Measurements from ENCODE around the gene ZNF207. TPM values are rescaled to one million over a fixed set of nuclear protein-coding genes. Genes with fewer than 3 reads are reported as not detected.

The ZNF207 gene
- total RNA-seq, 2 experiments from 2014 or later, result 252 to 262 TPM

- DNase-seq, result no peak
- H3K4me3 Mint-ChIP-seq, result no peak overlapping the region
- ChIA-PET POLR2A (no interaction called here), CTCF (no interaction called here)
- no peaks in the 10 kb centered on the region for H3K9me3 ChIP-seq (ENCODE audit: control insufficient read depth in 1 of 2, insufficient read depth in 1 of 2, low read length in 2 of 2)
- peaks cover 67% of the 10 kb centered on the region for H3K4me1 Mint-ChIP-seq (ENCODE audit: low read depth)
- peaks cover 93% of the 10 kb centered on the region for H3K36me3 ChIP-seq (ENCODE audit: insufficient read depth, low read length)
- H3K36me3 Mint-ChIP-seq (ENCODE audit: low read depth), result peaks cover 92% of the 10 kb centered on the region
- TF ChIP-seq CTCF (IDR thresholded peaks at IDR 0.05), result no peak
- no peak overlapping the region for H3K27ac Mint-ChIP-seq
- intact Hi-C loops (cut with DNase I, micrococcal nuclease), result loop anchor here in 1 of 2 experiments (10.0 kb wide), 1 partner anchor 517 kb away; the partner anchor contains the start of gene MYO1D
- no peaks in the 10 kb centered on the region for H3K27me3 Mint-ChIP-seq
- no peaks in the 10 kb centered on the region for H3K27me3 ChIP-seq (ENCODE audit: control insufficient read depth in 1 of 2, insufficient read depth in 2 of 2, low read length in 2 of 2)
- H3K27ac ChIP-seq (ENCODE audit: low read depth in 1 of 2, low read length in 2 of 2), result no peak overlapping the region
- no peak overlapping the region for H3K4me3 ChIP-seq (ENCODE audit: low read length)
- ATAC-seq (ENCODE audit: poor library complexity), result no peak
- peaks cover 58% of the 10 kb centered on the region for H3K4me1 ChIP-seq (ENCODE audit: insufficient read depth, low read length)
- no peaks in the 10 kb centered on the region for H3K9me3 Mint-ChIP-seq
Observed at GRCh38 chr17:32357615-32358014, 7.7 kb downstream of the ZNF207 start.

GRCh38 chr17:32361270-32361669 lies 11.3 kb downstream of the ZNF207 start:
- ChIA-PET POLR2A (interaction anchor here (0.9 kb wide), 1 partner anchor 11 kb away, joined by 3 read pairs; the partner anchor contains the start of gene ZNF207), CTCF (interaction anchor here (0.6 kb wide), 1 partner anchor 48 kb away, joined by 4 read pairs; no protein-coding TSS in a partner anchor)
- intact Hi-C loops (cut with DNase I, micrococcal nuclease), result no loop called here
- Histone ChIP-seq H3K36me3 (ENCODE audit: insufficient read depth, low read length) (peaks cover 94% of the 10 kb centered on the region), H3K9me3 (ENCODE audit: control insufficient read depth in 1 of 2, insufficient read depth in 1 of 2, low read length in 2 of 2) (no peaks in the 10 kb centered on the region), H3K4me1 (ENCODE audit: insufficient read depth, low read length) (peaks cover 27% of the 10 kb centered on the region), H3K27ac (ENCODE audit: low read depth in 1 of 2, low read length in 2 of 2) (no peak overlapping the region), H3K4me3 (ENCODE audit: low read length) (no peak overlapping the region), H3K27me3 (ENCODE audit: control insufficient read depth in 1 of 2, insufficient read depth in 2 of 2, low read length in 2 of 2) (no peaks in the 10 kb centered on the region)
- ATAC-seq (ENCODE audit: poor library complexity) (no peak), DNase-seq (no peak)
- Mint-ChIP-seq H3K4me3 (no peak overlapping the region), H3K27me3 (no peaks in the 10 kb centered on the region), H3K36me3 (ENCODE audit: low read depth) (peaks cover 90% of the 10 kb centered on the region), H3K4me1 (ENCODE audit: low read depth) (peaks cover 55% of the 10 kb centered on the region), H3K9me3 (no peaks in the 10 kb centered on the region), H3K27ac (no peak overlapping the region)
- no peak for TF ChIP-seq CTCF (IDR thresholded peaks at IDR 0.05)

GRCh38 chr17:32370426-32370825 lies 20.5 kb downstream of the ZNF207 start:
- ATAC-seq (ENCODE audit: poor library complexity) (no peak), DNase-seq (no peak)
- Mint-ChIP-seq H3K4me3 (no peak overlapping the region), H3K27me3 (no peaks in the 10 kb centered on the region), H3K36me3 (ENCODE audit: low read depth) (peaks cover 97% of the 10 kb centered on the region), H3K27ac (no peak overlapping the region), H3K4me1 (ENCODE audit: low read depth) (peaks cover 24% of the 10 kb centered on the region), H3K9me3 (no peaks in the 10 kb centered on the region)
- POLR2A ChIA-PET, result no interaction called here
- Histone ChIP-seq H3K36me3 (ENCODE audit: insufficient read depth, low read length) (peaks cover 94% of the 10 kb centered on the region), H3K4me3 (ENCODE audit: low read length) (no peak overlapping the region), H3K27ac (ENCODE audit: low read depth in 1 of 2, low read length in 2 of 2) (no peak overlapping the region), H3K9me3 (ENCODE audit: control insufficient read depth in 1 of 2, insufficient read depth in 1 of 2, low read length in 2 of 2) (no peaks in the 10 kb centered on the region), H3K27me3 (ENCODE audit: control insufficient read depth in 1 of 2, insufficient read depth in 2 of 2, low read length in 2 of 2) (no peaks in the 10 kb centered on the region), H3K4me1 (ENCODE audit: insufficient read depth, low read length) (no peaks in the 10 kb centered on the region)
- intact Hi-C loops (cut with DNase I, micrococcal nuclease), result no loop called here
- TF ChIP-seq CTCF (IDR thresholded peaks at IDR 0.05), result no peak
- CTCF ChIA-PET, result no interaction called here

Measured in CD4-positive, alpha-beta T cell (primary cell).